ENCODE results near the gene SUPT6H.
A peak's percentile ranks its signal among the peaks of the same experiment; 100 is the strongest.

The SUPT6H gene

DNA sequence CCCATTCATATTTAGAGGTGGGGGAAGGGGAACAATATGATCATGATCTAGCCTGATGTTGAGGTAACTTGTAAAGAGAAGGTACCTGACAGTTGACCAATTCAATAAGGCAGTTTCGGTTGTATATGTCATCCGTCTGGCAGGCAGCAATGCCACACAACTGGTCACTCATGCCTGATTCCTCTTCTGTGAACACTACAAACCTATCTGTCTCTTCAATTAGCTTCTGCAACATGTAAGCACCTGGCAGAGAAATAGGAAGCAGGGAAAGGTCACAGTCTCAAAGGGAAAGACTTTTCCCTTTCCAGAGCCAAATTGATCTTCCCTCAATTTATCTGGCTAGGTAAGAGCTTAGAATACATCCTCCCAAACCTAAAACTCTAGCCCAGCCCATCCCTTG lies 37.9 kb upstream of the SUPT6H start:
- Histone ChIP-seq H3K27me3 (ENCODE audit: low read depth, low read length) (no peaks in the 10 kb centered on the region), H3K9me3 (ENCODE audit: control insufficient read depth in 1 of 2, low read length in 2 of 2) (no peaks in the 10 kb centered on the region), H3K4me3 (ENCODE audit: low read depth in 1 of 2, low read length in 2 of 2) (no peak overlapping the region), H3K4me1 (ENCODE audit: control insufficient read depth in 1 of 2, insufficient read depth in 2 of 2, low read length in 2 of 2) (no peaks in the 10 kb centered on the region), H3K36me3 (ENCODE audit: control insufficient read depth in 1 of 2, insufficient read depth in 2 of 2, low read length in 2 of 2) (peaks cover 68 to 69% of the 10 kb centered on the region in 2 donors), H3K27ac (ENCODE audit: low read length) (no peak overlapping the region)

DNA sequence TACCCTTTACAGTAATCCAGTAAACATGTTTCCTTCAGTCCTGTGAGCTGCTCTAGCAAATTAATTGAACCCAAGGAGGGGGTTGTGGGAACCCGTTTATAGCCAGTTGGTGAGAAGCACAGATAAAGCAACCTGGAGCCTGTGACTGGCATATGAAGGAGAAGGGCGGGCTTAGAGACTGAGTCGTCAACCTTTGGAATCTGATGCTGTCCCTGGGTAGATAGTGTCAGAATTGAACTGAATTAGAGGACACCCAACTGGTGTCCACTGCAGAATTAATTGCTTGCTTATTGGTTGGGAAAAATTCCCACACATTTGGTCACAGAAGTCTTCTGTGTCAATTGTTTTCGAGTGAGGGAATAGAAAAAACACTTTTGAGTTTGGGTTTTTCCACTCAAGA lies 35.2 kb upstream of the SUPT6H start:
- Histone ChIP-seq H3K4me1 (ENCODE audit: control insufficient read depth in 1 of 2, insufficient read depth in 2 of 2, low read length in 2 of 2) (no peaks in the 10 kb centered on the region), H3K4me3 (ENCODE audit: low read depth in 1 of 2, low read length in 2 of 2) (no peak overlapping the region), H3K27ac (ENCODE audit: low read length) (no peak overlapping the region), H3K27me3 (ENCODE audit: low read depth, low read length) (no peaks in the 10 kb centered on the region), H3K9me3 (ENCODE audit: control insufficient read depth in 1 of 2, low read length in 2 of 2) (no peaks in the 10 kb centered on the region), H3K36me3 (ENCODE audit: control insufficient read depth in 1 of 2, insufficient read depth in 2 of 2, low read length in 2 of 2) (peaks cover 53 to 54% of the 10 kb centered on the region in 2 donors)

- H3K4me1 ChIP-seq (ENCODE audit: control insufficient read depth in 1 of 2, insufficient read depth in 2 of 2, low read length in 2 of 2), result no peaks in the 10 kb centered on the region
- H3K9me3 ChIP-seq (ENCODE audit: control insufficient read depth in 1 of 2, low read length in 2 of 2), result no peaks in the 10 kb centered on the region
- no peak overlapping the region for H3K4me3 ChIP-seq (ENCODE audit: low read depth in 1 of 2, low read length in 2 of 2)
- no peak overlapping the region for H3K27ac ChIP-seq (ENCODE audit: low read length)
- H3K36me3 ChIP-seq (ENCODE audit: control insufficient read depth in 1 of 2, insufficient read depth in 2 of 2, low read length in 2 of 2), result peaks cover 84 to 86% of the 10 kb centered on the region in 2 donors
- no peaks in the 10 kb centered on the region for H3K27me3 ChIP-seq (ENCODE audit: low read depth, low read length)
Measured at GRCh38 chr17:28634206-28634865, 27.7 kb upstream of the SUPT6H start.

GRCh38 chr17:28635506-28635905 lies 26.5 kb upstream of the SUPT6H start:
- H3K27ac ChIP-seq (ENCODE audit: low read length), result no peak overlapping the region
- H3K9me3 ChIP-seq (ENCODE audit: control insufficient read depth in 1 of 2, low read length in 2 of 2), result no peaks in the 10 kb centered on the region
- H3K4me3 ChIP-seq (ENCODE audit: low read depth in 1 of 2, low read length in 2 of 2), result no peak overlapping the region
- no peaks in the 10 kb centered on the region for H3K4me1 ChIP-seq (ENCODE audit: control insufficient read depth in 1 of 2, insufficient read depth in 2 of 2, low read length in 2 of 2)
- no peaks in the 10 kb centered on the region for H3K27me3 ChIP-seq (ENCODE audit: low read depth, low read length)
- peaks cover 92 to 95% of the 10 kb centered on the region in 2 donors for H3K36me3 ChIP-seq (ENCODE audit: control insufficient read depth in 1 of 2, insufficient read depth in 2 of 2, low read length in 2 of 2)

GRCh38 chr17:28641579-28641978 lies 20.4 kb upstream of the SUPT6H start:
- Histone ChIP-seq H3K36me3 (ENCODE audit: control insufficient read depth in 1 of 2, insufficient read depth in 2 of 2, low read length in 2 of 2) (peaks cover 47 to 61% of the 10 kb centered on the region in 2 donors), H3K9me3 (ENCODE audit: control insufficient read depth in 1 of 2, low read length in 2 of 2) (no peaks in the 10 kb centered on the region), H3K27me3 (ENCODE audit: low read depth, low read length) (no peaks in the 10 kb centered on the region), H3K4me1 (ENCODE audit: control insufficient read depth in 1 of 2, insufficient read depth in 2 of 2, low read length in 2 of 2) (peaks cover 17 to 29% of the 10 kb centered on the region in 2 donors), H3K27ac (ENCODE audit: low read length) (no peak overlapping the region), H3K4me3 (ENCODE audit: low read depth in 1 of 2, low read length in 2 of 2) (no peak overlapping the region)

DNA sequence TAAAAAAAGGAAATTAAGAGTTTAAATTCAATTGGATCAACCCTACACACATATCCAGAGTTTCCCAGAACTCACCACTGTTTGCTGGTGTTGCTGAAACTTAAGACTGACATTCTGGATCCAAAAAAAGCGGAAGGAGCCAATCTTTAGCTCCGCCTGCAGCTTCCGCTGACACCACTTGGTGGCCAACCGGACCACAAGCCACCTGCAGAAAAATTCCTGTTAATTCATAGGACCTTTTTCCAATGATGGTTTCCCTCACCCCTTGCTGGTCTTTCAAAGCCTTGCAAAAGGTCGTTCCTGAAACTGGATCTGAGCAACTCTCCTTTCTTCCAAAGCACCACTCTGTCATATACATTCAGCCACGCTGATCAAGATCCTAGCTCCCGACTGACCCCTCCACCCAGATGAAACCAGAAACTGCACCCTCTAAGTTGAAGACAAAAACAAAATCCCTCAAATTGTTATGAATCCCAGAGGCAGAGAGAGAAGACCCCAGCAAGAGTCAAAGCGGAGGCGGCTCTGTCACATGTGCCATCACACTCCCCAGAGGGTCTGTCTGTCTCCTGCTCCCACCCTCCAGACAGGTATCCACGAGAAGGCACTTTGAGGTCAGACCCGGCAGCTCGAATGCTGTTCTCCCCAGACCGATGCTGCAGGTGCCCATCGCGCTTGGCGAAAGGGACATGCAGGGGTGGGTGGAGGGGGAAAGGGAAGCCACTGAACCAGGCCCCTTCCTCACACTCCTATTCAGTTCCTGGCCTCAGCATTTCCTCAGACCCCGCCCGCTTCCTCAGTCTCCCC lies 17.8 kb upstream of the SUPT6H start:
- H3K36me3 ChIP-seq (ENCODE audit: control insufficient read depth in 1 of 2, insufficient read depth in 2 of 2, low read length in 2 of 2), result peaks cover 29 to 46% of the 10 kb centered on the region in 2 donors
- H3K4me1 ChIP-seq (ENCODE audit: control insufficient read depth in 1 of 2, insufficient read depth in 2 of 2, low read length in 2 of 2), result peaks cover 18 to 31% of the 10 kb centered on the region in 2 donors
- H3K27ac ChIP-seq (ENCODE audit: low read length), result peak overlapping the region; percentile 61
- H3K4me3 ChIP-seq (ENCODE audit: low read depth in 1 of 2, low read length in 2 of 2), result peak overlapping the region; percentile 94 to 95
- H3K9me3 ChIP-seq (ENCODE audit: control insufficient read depth in 1 of 2, low read length in 2 of 2), result no peaks in the 10 kb centered on the region
- H3K27me3 ChIP-seq (ENCODE audit: low read depth, low read length), result no peaks in the 10 kb centered on the region

- H3K36me3 ChIP-seq (ENCODE audit: control insufficient read depth in 1 of 2, insufficient read depth in 2 of 2, low read length in 2 of 2), result peaks cover 22 to 39% of the 10 kb centered on the region in 2 donors
- H3K27ac ChIP-seq (ENCODE audit: low read length), result peak within 1 kb of the TSS; percentile 92
- peaks cover 18 to 31% of the 10 kb centered on the region in 2 donors for H3K4me1 ChIP-seq (ENCODE audit: control insufficient read depth in 1 of 2, insufficient read depth in 2 of 2, low read length in 2 of 2)
- H3K9me3 ChIP-seq (ENCODE audit: control insufficient read depth in 1 of 2, low read length in 2 of 2), result no peaks in the 10 kb centered on the region
- H3K4me3 ChIP-seq (ENCODE audit: low read depth in 1 of 2, low read length in 2 of 2), result peak within 1 kb of the TSS; percentile 94 to 95
- no peaks in the 10 kb centered on the region for H3K27me3 ChIP-seq (ENCODE audit: low read depth, low read length)
Measured at GRCh38 chr17:28644787-28645575, 17.0 kb upstream of the SUPT6H start, which contains the start of gene BLTP2. BLTP2 (minus strand) TSS chr17:28645158; CDS start chr17:28645056, 102 bp downstream.

DNA sequence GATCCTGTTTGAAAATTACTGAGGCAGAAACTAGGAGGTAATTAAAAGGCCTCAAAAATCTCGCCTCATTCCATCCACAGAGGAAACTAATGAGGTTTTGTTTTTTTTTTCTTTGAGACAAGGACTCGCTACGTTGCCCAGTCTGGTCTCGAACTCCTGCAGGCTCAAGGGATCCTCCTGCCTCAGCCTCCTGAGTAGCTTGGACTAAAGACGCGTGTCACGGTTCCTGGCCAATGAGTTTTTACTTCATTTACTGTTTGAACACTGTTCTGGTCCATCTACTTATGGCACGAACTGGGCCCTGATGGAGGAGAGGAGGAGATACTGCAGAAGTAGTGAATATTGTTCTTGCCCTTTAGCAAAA lies 16.4 kb upstream of the SUPT6H start:
- H3K27ac ChIP-seq (ENCODE audit: low read length), result peak overlapping the region; percentile 92
- H3K4me1 ChIP-seq (ENCODE audit: control insufficient read depth in 1 of 2, insufficient read depth in 2 of 2, low read length in 2 of 2), result peaks cover 18 to 31% of the 10 kb centered on the region in 2 donors
- H3K9me3 ChIP-seq (ENCODE audit: control insufficient read depth in 1 of 2, low read length in 2 of 2), result no peaks in the 10 kb centered on the region
- H3K4me3 ChIP-seq (ENCODE audit: low read depth in 1 of 2, low read length in 2 of 2), result peak overlapping the region; percentile 66 to 94
- peaks cover 20 to 35% of the 10 kb centered on the region in 2 donors for H3K36me3 ChIP-seq (ENCODE audit: control insufficient read depth in 1 of 2, insufficient read depth in 2 of 2, low read length in 2 of 2)
- no peaks in the 10 kb centered on the region for H3K27me3 ChIP-seq (ENCODE audit: low read depth, low read length)

DNA sequence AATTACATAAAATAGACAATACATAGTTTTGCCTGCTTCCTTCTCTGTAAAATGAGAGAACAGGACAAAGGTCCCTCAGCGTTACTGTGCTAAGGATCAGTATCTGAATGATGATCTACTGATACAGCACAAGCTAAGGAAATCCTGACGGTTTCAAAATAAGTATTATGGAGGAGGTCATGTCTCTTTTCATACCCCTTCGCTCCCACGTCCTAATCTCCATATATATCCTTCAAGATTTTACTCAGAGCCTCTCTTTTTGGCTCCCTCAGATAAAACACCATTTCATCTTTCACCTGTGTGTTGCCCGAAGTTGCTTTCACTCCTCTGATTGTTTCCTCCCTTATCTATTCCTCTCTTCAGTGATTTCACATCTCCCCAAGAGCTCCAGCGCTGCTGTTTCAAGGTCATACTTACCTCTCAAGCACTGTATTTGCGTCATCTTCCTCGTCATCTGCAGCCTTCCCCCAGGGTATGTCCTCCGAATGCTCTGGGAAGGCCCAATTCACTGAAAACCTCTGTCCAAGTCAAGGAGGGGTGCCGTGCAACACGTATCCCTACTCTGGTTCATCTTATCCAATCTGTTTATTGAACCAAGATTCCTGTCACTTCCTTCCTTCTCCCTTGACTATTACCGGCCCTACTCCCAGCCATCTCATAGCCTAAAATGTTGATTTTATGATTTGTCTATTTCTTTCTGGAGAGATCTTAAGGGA lies 15.8 kb upstream of the SUPT6H start:
- Histone ChIP-seq H3K36me3 (ENCODE audit: control insufficient read depth in 1 of 2, insufficient read depth in 2 of 2, low read length in 2 of 2) (peaks cover 13 to 29% of the 10 kb centered on the region in 2 donors), H3K9me3 (ENCODE audit: control insufficient read depth in 1 of 2, low read length in 2 of 2) (no peaks in the 10 kb centered on the region), H3K27me3 (ENCODE audit: low read depth, low read length) (no peaks in the 10 kb centered on the region), H3K27ac (ENCODE audit: low read length) (peak overlapping the region; percentile 92), H3K4me1 (ENCODE audit: control insufficient read depth in 1 of 2, insufficient read depth in 2 of 2, low read length in 2 of 2) (peaks cover 18 to 31% of the 10 kb centered on the region in 2 donors), H3K4me3 (ENCODE audit: low read depth in 1 of 2, low read length in 2 of 2) (peak overlapping the region; percentile 66 to 94)

- Histone ChIP-seq H3K36me3 (ENCODE audit: control insufficient read depth in 1 of 2, insufficient read depth in 2 of 2, low read length in 2 of 2) (peaks cover 12 to 16% of the 10 kb centered on the region in 2 donors), H3K27me3 (ENCODE audit: low read depth, low read length) (no peaks in the 10 kb centered on the region), H3K27ac (ENCODE audit: low read length) (no peak overlapping the region), H3K4me3 (ENCODE audit: low read depth in 1 of 2, low read length in 2 of 2) (no peak overlapping the region), H3K9me3 (ENCODE audit: control insufficient read depth in 1 of 2, low read length in 2 of 2) (no peaks in the 10 kb centered on the region), H3K4me1 (ENCODE audit: control insufficient read depth in 1 of 2, insufficient read depth in 2 of 2, low read length in 2 of 2) (peaks cover 9 to 21% of the 10 kb centered on the region in 2 donors)
Measured at GRCh38 chr17:28648698-28649097, 13.3 kb upstream of the SUPT6H start.
